Esophagus squamous epithelium (tissue), 5 donors: ENCODE results near the gene CCDC69. TPM values are rescaled to one million over a fixed set of nuclear protein-coding genes. Genes with fewer than 3 reads are reported as not detected.
"Not testable (repeated sequence)": the region's sequence is repeated elsewhere in the genome, so short reads cannot be mapped to it uniquely, and the experiment has no call there.

ENCODE experiments used
- DNase-seq: peaks from one replicate; lab custom pipeline; 2025; lab: John Stamatoyannopoulos, UW
- H3K27ac ChIP-seq, 4 donors: fragments of 200-600 bp; sonication (generic); one replicate each; pipeline ENCODE4 v1.5.1; 2016 to 2019; ENCODE audit warnings: mild to moderate bottlenecking in 1 of 4
- H3K27me3 ChIP-seq, 4 donors: fragments of 200-600 bp; sonication (generic); 1 replicate in 3 of 4; 2 replicates in 1 of 4; pipeline versions ENCODE4 v1.5.1 to v1.6.0; 2017 to 2021; ENCODE audit warnings: antibody characterized with exemption in 1 of 4
- H3K36me3 ChIP-seq, 3 donors: fragments of 200-600 bp; sonication (generic); one replicate each; pipeline ENCODE4 v1.5.1; 2016 to 2019
- H3K4me1 ChIP-seq, 3 donors: fragments of 200-600 bp; sonication (generic); one replicate each; pipeline ENCODE4 v1.5.1; 2017 to 2019
- H3K4me3 ChIP-seq, 4 donors: fragments of 200-600 bp; sonication (generic); 1 replicate in 3 of 4; 2 replicates in 1 of 4; pipeline ENCODE4 v1.5.1; 2016 to 2019; ENCODE audit warnings: mild to moderate bottlenecking in 2 of 4, moderate library complexity in 1 of 4
- H3K9me3 ChIP-seq, 3 donors: fragments of 200-600 bp; sonication (generic); one replicate each; pipeline ENCODE4 v1.5.1; 2016 to 2019
- CTCF ChIP-seq, 6 experiments: fragments of 450-650 bp in 4 of 6; fragments of 200-600 bp in 2 of 6; sonication (generic) in 2 of 6; IDR thresholded peaks; one replicate each; pipeline ENCODE4 v1.5.1; 2016 to 2019; ENCODE audit warnings: antibody characterized with exemption in 6 of 6, mild to moderate bottlenecking in 4 of 6, moderate library complexity in 4 of 6
- POLR2A ChIP-seq, 4 donors: fragments of 450-650 bp; IDR thresholded peaks; one replicate each; pipeline ENCODE4 v1.6.1; 2017; ENCODE audit warnings: antibody characterized with exemption in 4 of 4, mild to moderate bottlenecking in 4 of 4, moderate library complexity in 3 of 4
- WGBS, 2 donors: methylation state at CpG; one replicate each; pipeline ENCODE4 v1.1.5; 2018; 5-methylcytosine and 5-hydroxymethylcytosine counted together
- intact Hi-C: fragments of 100-400 bp; cut with DNase I; formaldehyde crosslinking; loops from one replicate; pipeline ENCODE4 v1.15.0; 2022
- total RNA-seq, 4 donors: library from RNA; depleted of rRNA; stranded (reverse); fragments of >200 nt; gene quantifications; one replicate each; pipeline ENCODE4 v1.1.0, GENCODE V29; 2016
- donor health status: DM: yes; HTN: yes; CAD: no.

The CCDC69 gene
- total RNA-seq, 4 donors from 2014 or later, result 10.9 to 87.0 (median 37.8) TPM

- Histone ChIP-seq H3K27me3 (no peaks in the 10 kb centered on the region), H3K9me3 (no peaks in the 10 kb centered on the region), H3K27ac (peak overlapping the region in 1 of 4 donors; percentile 9), H3K36me3 (peaks cover 0 to 70% (median 10%) of the 10 kb centered on the region in 3 donors), H3K4me1 (no peaks in the 10 kb centered on the region), H3K4me3 (no peak overlapping the region)
- WGBS, 2 donors, result 66 to 85% methylated on average over 3 of the region's 4 CpGs
- TF ChIP-seq POLR2A (IDR thresholded peaks at IDR 0.05) (no peak), CTCF (IDR thresholded peaks at IDR 0.05) (no peak)
- intact Hi-C loops, result no loop called here
- no peak for DNase-seq
Measured at GRCh38 chr5:151181818-151182523, 41.9 kb downstream of the CCDC69 start.

- DNase-seq, result no peak
- WGBS, 2 donors, result 76 to 81% methylated on average over 3 to 5 of the region's 6 CpGs
- Histone ChIP-seq H3K27me3 (no peaks in the 10 kb centered on the region), H3K4me1 (no peaks in the 10 kb centered on the region), H3K9me3 (no peaks in the 10 kb centered on the region), H3K27ac (no peak overlapping the region), H3K4me3 (no peak overlapping the region), H3K36me3 (peaks cover 0 to 58% (median 10%) of the 10 kb centered on the region in 3 donors)
- TF ChIP-seq CTCF (IDR thresholded peaks at IDR 0.05), result no peak
- no peak for TF ChIP-seq POLR2A (IDR thresholded peaks at IDR 0.05)
- intact Hi-C loops, result no loop called here
Measured at GRCh38 chr5:151180291-151180690, 43.6 kb downstream of the CCDC69 start.

DNA sequence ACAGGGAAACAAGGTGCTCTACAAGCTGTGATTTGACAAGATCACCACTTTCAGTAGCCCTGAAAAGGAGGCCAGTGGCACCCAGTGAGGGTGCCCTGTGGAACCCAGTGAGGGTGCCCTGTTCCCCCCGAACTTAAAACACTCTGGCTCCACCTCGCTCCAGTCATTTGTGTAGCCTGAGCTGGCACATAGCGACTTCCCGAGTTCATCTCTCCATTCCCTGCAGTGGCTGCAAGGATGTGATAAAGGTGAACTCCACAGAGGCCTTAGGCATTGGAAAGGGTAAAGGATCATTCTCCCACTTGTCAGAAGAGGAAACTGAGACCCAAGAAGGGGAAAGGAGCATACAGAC, 44.4 kb downstream of the CCDC69 start:
- Histone ChIP-seq H3K36me3 (peaks cover 0 to 50% (median 3%) of the 10 kb centered on the region in 3 donors), H3K27ac (no peak overlapping the region), H3K4me3 (no peak overlapping the region), H3K9me3 (no peaks in the 10 kb centered on the region), H3K27me3 (no peaks in the 10 kb centered on the region), H3K4me1 (no peaks in the 10 kb centered on the region)
- no peak for DNase-seq
- 88% methylated on average over 4 of the region's 4 CpGs; no CpG with 5 or more reads in 1 of the 2 donors for WGBS, 2 donors
- intact Hi-C loops, result no loop called here
- TF ChIP-seq CTCF (IDR thresholded peaks at IDR 0.05) (no peak), POLR2A (IDR thresholded peaks at IDR 0.05) (no peak)

DNA sequence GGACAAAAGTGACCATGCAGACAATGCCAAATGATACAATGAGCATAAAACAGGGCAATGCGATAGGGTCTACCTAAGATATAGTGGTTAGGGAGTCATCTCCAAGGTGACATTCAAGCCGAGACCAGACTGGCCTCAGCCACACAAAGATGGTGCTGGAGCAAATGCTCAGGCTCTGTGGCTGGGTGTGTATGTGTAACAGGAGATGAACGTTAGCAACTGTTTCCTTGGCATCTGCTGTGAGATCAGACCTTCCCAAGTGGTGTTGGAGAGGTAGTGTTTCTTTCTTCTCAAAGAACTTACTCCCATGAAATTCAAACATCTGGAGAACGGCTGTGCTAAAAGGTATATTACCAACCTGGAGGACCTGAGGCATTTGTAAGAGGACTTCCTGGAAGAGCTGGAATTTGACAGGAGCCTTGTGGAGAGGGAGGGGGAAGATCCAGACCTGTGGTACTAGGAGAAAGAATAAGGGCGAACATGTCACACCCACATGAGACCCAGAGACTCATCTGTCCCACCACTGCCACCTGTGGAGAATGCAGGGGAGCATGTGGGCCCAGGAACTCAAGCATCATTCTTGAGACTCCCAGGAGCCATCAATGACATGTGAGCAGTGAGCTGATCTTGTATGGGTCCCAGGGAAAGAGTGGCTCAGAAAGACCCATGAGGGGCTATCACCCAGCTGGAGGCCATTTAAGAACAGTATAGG, 45.0 kb downstream of the CCDC69 start:
- TF ChIP-seq POLR2A (IDR thresholded peaks at IDR 0.05) (no peak), CTCF (IDR thresholded peaks at IDR 0.05) (no peak)
- no peak overlapping the region for H3K27ac ChIP-seq
- H3K9me3 ChIP-seq, result no peaks in the 10 kb centered on the region
- H3K27me3 ChIP-seq, result no peaks in the 10 kb centered on the region
- H3K4me3 ChIP-seq, result no peak overlapping the region
- 84 to 93% methylated on average over 5 of the region's 5 CpGs for WGBS, 2 donors
- intact Hi-C loops, result no loop called here
- H3K36me3 ChIP-seq, result peaks cover 0 to 44% (median 0%) of the 10 kb centered on the region in 3 donors
- DNase-seq, result no peak
- H3K4me1 ChIP-seq, result peaks cover 0 to 4% (median 0%) of the 10 kb centered on the region in 3 donors

DNA sequence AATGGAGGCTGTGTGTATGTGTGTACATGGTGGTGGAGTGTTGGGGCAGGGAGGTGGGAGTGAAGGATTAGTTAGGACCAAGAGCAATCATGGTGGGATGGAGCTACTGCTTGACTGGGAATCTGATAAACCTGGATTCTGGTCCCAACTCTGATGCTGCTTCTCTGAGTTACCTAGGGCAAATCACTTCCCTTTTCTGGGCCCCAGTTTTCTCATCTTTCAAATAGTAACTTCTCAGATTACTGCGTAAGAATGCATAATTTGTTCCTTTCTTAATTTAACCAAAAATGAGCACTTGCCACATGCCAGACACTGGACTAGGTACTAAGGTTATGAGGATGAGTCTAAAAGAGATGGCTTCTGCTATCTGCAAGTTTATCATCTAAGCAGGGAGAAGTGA, 45.5 kb downstream of the CCDC69 start:
- DNase-seq, result no peak
- H3K27ac ChIP-seq, result no peak overlapping the region
- H3K4me3 ChIP-seq, result no peak overlapping the region
- H3K27me3 ChIP-seq, result no peaks in the 10 kb centered on the region
- intact Hi-C loops, result no loop called here
- TF ChIP-seq POLR2A (IDR thresholded peaks at IDR 0.05) (no peak), CTCF (IDR thresholded peaks at IDR 0.05) (no peak)
- peaks cover 0 to 9% (median 3%) of the 10 kb centered on the region in 3 donors for H3K4me1 ChIP-seq
- H3K36me3 ChIP-seq, result peaks cover 0 to 39% (median 0%) of the 10 kb centered on the region in 3 donors
- no peaks in the 10 kb centered on the region for H3K9me3 ChIP-seq
- 88 to 100% methylated on average over 1 of the region's 1 CpG for WGBS, 2 donors

DNA sequence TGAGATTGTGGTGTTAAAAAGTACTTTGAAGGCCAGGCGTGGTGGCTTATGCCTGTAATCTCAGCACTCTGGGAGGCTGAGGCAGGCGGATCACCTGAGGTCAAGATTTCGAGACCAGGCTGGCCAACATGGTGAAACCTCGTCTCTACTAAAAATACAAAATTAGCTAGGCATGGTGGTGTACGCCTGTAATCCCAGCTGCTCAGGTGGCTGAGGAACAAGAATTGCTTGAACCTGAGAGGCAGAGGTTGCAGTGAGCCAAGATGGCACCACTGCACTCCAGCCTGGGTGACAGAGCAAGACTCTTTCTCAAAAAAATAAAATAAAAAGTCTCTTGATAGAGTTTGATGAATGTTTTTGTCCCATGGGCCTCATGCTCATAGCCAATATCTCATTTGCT, 47.6 kb downstream of the CCDC69 start:
- H3K9me3 ChIP-seq, H3K4me3 ChIP-seq, H3K27ac ChIP-seq, intact Hi-C loops, H3K4me1 ChIP-seq, DNase-seq, H3K27me3 ChIP-seq: not testable (repeated sequence)
- peaks cover 0 to 19% (median 0%) of the 10 kb centered on the region in 3 donors for H3K36me3 ChIP-seq
- 63 to 94% methylated on average over 4 of the region's 5 CpGs for WGBS, 2 donors
